Fibroblast of lung (primary cell): ENCODE data around the gene IFT81.

Experiments used
- EZH2 ChIP-seq: IDR thresholded peaks from 2 replicates; pipeline ENCODE4 v1.5.1; 2012; ENCODE audit warnings: low read length, control low read depth, mild to moderate bottlenecking; ENCODE audit errors: missing control alignments
- TF ChIP-seq, protein P1 (sequence below), 2 donors: IDR thresholded peaks in 1 of 2; conservative IDR thresholded peaks in 1 of 2; 1 replicate in 1 of 2; 2 replicates in 1 of 2; pipeline ENCODE4 v1.5.1; 2011 to 2012; ENCODE audit warnings: low read length in 2 of 2, control low read depth in 1 of 2, inconsistent platforms in 1 of 2, low read depth in 1 of 2, mild to moderate bottlenecking in 1 of 2

DNA sequence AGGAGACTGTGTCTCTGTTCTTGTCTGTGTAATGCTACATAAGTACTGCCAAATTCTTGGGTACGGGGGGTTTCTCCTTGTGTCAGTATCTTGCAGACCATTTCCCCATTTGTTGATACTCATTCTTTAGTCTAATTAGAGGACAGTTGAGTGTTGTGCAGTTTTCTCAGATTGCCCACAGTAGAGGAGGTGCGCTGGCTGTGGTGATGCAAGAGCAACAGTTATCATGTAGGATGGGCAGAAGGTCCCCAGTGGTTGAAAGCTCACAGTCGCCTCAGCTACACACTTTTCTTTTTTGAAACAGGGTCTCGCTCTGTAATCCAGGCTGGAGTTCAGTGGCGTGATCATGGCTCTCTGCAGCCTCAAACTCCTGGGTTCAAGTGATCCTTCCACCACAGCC, 119.1 kb downstream of the IFT81 start:
- TF ChIP-seq, protein P1, sequence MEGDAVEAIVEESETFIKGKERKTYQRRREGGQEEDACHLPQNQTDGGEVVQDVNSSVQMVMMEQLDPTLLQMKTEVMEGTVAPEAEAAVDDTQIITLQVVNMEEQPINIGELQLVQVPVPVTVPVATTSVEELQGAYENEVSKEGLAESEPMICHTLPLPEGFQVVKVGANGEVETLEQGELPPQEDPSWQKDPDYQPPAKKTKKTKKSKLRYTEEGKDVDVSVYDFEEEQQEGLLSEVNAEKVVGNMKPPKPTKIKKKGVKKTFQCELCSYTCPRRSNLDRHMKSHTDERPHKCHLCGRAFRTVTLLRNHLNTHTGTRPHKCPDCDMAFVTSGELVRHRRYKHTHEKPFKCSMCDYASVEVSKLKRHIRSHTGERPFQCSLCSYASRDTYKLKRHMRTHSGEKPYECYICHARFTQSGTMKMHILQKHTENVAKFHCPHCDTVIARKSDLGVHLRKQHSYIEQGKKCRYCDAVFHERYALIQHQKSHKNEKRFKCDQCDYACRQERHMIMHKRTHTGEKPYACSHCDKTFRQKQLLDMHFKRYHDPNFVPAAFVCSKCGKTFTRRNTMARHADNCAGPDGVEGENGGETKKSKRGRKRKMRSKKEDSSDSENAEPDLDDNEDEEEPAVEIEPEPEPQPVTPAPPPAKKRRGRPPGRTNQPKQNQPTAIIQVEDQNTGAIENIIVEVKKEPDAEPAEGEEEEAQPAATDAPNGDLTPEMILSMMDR (conservative IDR thresholded peaks at IDR 0.05 in 1 of 2, IDR thresholded peaks at IDR 0.05 in 1 of 2; ENCODE audit: low read depth in 1 of 2, low read length in 2 of 2), result no peak
- TF ChIP-seq EZH2, result no peak
